ENCODE data around the gene PARD3.

The PARD3 gene

GRCh38 chr10:34495938-34496337 is 319.2 kb downstream of the PARD3 start:
- FAIRE-seq: no peak
- DNase-seq (ENCODE audit: extremely low spot score, insufficient read length, low read depth): no peak

GRCh38 chr10:34494012-34494411 is 321.1 kb downstream of the PARD3 start:
- FAIRE-seq (no peak), DNase-seq (ENCODE audit: extremely low spot score, insufficient read length, low read depth) (no peak)

GRCh38 chr10:34492081-34492480 is 323.0 kb downstream of the PARD3 start:
- DNase-seq (ENCODE audit: extremely low spot score, insufficient read length, low read depth) (no peak), FAIRE-seq (no peak)

- FAIRE-seq (no peak), DNase-seq (ENCODE audit: extremely low spot score, insufficient read length, low read depth) (no peak)
These were observed 323.4 kb downstream of the PARD3 start for GRCh38 chr10:34491678-34492077.

- DNase-seq (ENCODE audit: extremely low spot score, insufficient read length, low read depth) (no peak), FAIRE-seq (no peak)
These were observed 324.9 kb downstream of the PARD3 start for GRCh38 chr10:34489973-34490745.

- FAIRE-seq (no peak), DNase-seq (ENCODE audit: extremely low spot score, insufficient read length, low read depth) (no peak)
These were observed 325.7 kb downstream of the PARD3 start for GRCh38 chr10:34489411-34489810.

- FAIRE-seq: no peak
- DNase-seq (ENCODE audit: extremely low spot score, insufficient read length, low read depth): no peak
These were observed 326.5 kb downstream of the PARD3 start for GRCh38 chr10:34488476-34489130.

- DNase-seq (ENCODE audit: extremely low spot score, insufficient read length, low read depth) (no peak), FAIRE-seq (no peak)
These were observed 329.1 kb downstream of the PARD3 start for GRCh38 chr10:34486008-34486407.

- no peak for DNase-seq (ENCODE audit: extremely low spot score, insufficient read length, low read depth)
- no peak for FAIRE-seq
These were observed 330.9 kb downstream of the PARD3 start for GRCh38 chr10:34484164-34484563.

GRCh38 chr10:34480345-34480744 is 334.8 kb downstream of the PARD3 start:
- FAIRE-seq (no peak), DNase-seq (ENCODE audit: extremely low spot score, insufficient read length, low read depth) (no peak)

- FAIRE-seq: no peak
These were observed 335.4 kb downstream of the PARD3 start for GRCh38 chr10:34479520-34480179.

GRCh38 chr10:34477249-34477648 is 337.8 kb downstream of the PARD3 start:
- DNase-seq (ENCODE audit: extremely low spot score, insufficient read length, low read depth) (no peak), FAIRE-seq (no peak)

More at GRCh38 chr10:34479520-34480179, 335.4 kb downstream of the PARD3 start:
- DNase-seq (ENCODE audit: extremely low spot score, insufficient read length, low read depth): no peak

- no peak for DNase-seq (ENCODE audit: extremely low spot score, insufficient read length, low read depth)
- no peak for FAIRE-seq
These were observed 338.5 kb downstream of the PARD3 start for GRCh38 chr10:34476608-34477007.

GRCh38 chr10:34475786-34476185 is 339.3 kb downstream of the PARD3 start:
- FAIRE-seq: no peak
- no peak for DNase-seq (ENCODE audit: extremely low spot score, insufficient read length, low read depth)

GRCh38 chr10:34475274-34475646 is 339.8 kb downstream of the PARD3 start:
- FAIRE-seq (no peak), DNase-seq (ENCODE audit: extremely low spot score, insufficient read length, low read depth) (no peak)

- DNase-seq (ENCODE audit: extremely low spot score, insufficient read length, low read depth) (no peak), FAIRE-seq (no peak)
These were observed 340.4 kb downstream of the PARD3 start for GRCh38 chr10:34474555-34475273.

- no peak for DNase-seq (ENCODE audit: extremely low spot score, insufficient read length, low read depth)
- no peak for FAIRE-seq
These were observed 341.1 kb downstream of the PARD3 start for GRCh38 chr10:34474009-34474376.

- FAIRE-seq (no peak), DNase-seq (ENCODE audit: extremely low spot score, insufficient read length, low read depth) (no peak)
These were observed 341.7 kb downstream of the PARD3 start for GRCh38 chr10:34473174-34474008.

GRCh38 chr10:34470307-34470706 is 344.8 kb downstream of the PARD3 start:
- no peak for FAIRE-seq
- DNase-seq (ENCODE audit: extremely low spot score, insufficient read length, low read depth): no peak

- DNase-seq (ENCODE audit: extremely low spot score, insufficient read length, low read depth): no peak
- no peak for FAIRE-seq
These were observed 345.6 kb downstream of the PARD3 start for GRCh38 chr10:34469446-34469845.
